Immature natural killer cell (primary cell): ENCODE results near the gene SAXO1. TPM values are rescaled to one million over a fixed set of nuclear protein-coding genes. Genes with fewer than 3 reads are reported as not detected.

Experiments
- DNase-seq, 3 donors: peaks; one replicate each; pipeline ENCODE4 v3.0.0; 2022; ENCODE audit warnings: mixed read lengths in 1 of 3
- H3K27ac Mint-ChIP-seq, 6 donors: one replicate each; pipeline ENCODE4 v1.8.0; 2020; ENCODE audit warnings: mixed read lengths in 6 of 6, mild to moderate bottlenecking in 5 of 6, inconsistent platforms in 4 of 6, moderate library complexity in 3 of 6
- H3K27me3 Mint-ChIP-seq, 3 donors: one replicate each; pipeline ENCODE4 v1.8.0; 2020 to 2021; ENCODE audit warnings: low read depth in 3 of 3, mild to moderate bottlenecking in 3 of 3, mixed read lengths in 3 of 3, moderate library complexity in 3 of 3, inconsistent platforms in 1 of 3
- H3K36me3 Mint-ChIP-seq, 3 donors: one replicate each; pipeline ENCODE4 v1.8.0; 2020; ENCODE audit warnings: mixed read lengths in 3 of 3, inconsistent platforms in 2 of 3, mild to moderate bottlenecking in 2 of 3
- H3K4me1 Mint-ChIP-seq, 2 donors: one replicate each; pipeline ENCODE4 v1.8.0; 2020; ENCODE audit warnings: inconsistent platforms in 2 of 2, mild to moderate bottlenecking in 2 of 2, mixed read lengths in 2 of 2, moderate library complexity in 1 of 2
- H3K4me3 Mint-ChIP-seq, 5 donors: one replicate each; pipeline ENCODE4 v1.8.0; 2020; ENCODE audit warnings: mild to moderate bottlenecking in 5 of 5, mixed read lengths in 5 of 5, inconsistent platforms in 3 of 5, moderate library complexity in 3 of 5
- H3K9me3 Mint-ChIP-seq, 6 donors: one replicate each; pipeline ENCODE4 v1.8.0; 2020; ENCODE audit warnings: mild to moderate bottlenecking in 6 of 6, mixed read lengths in 6 of 6, inconsistent platforms in 4 of 6, moderate library complexity in 3 of 6
- polyA plus RNA-seq, 3 donors: library from polyadenylated mRNA; unstranded; fragments of 300-500 nt; fragmentation: Illumina TruSeq; gene quantifications; one replicate each; pipeline ENCODE4 v1.2.3, GENCODE V29; 2021

The SAXO1 gene
- polyA plus RNA-seq, 3 donors from 2014 or later: not detected

DNA sequence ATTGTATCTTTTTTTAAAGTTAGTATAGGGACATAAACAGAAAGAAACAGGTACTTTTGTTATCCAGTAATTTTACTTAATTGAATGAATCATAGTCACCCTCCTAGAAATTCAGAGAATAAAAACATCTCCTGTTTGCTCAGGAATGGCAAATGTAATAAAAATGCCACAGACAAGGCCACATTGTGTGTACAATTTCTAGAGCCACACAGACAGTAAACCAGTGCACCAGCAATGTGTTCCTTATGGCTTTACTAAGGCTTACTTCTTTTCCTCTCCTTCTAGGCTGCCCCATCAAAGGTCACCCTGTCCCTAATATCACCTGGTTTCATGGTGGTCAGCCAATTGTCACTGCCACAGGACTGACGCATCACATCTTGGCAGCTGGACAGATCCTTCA, 145.5 kb downstream of the SAXO1 start:
- Mint-ChIP-seq H3K4me1 (no peaks in the 10 kb centered on the region), H3K4me3 (no peak overlapping the region), H3K36me3 (no peaks in the 10 kb centered on the region)

DNA sequence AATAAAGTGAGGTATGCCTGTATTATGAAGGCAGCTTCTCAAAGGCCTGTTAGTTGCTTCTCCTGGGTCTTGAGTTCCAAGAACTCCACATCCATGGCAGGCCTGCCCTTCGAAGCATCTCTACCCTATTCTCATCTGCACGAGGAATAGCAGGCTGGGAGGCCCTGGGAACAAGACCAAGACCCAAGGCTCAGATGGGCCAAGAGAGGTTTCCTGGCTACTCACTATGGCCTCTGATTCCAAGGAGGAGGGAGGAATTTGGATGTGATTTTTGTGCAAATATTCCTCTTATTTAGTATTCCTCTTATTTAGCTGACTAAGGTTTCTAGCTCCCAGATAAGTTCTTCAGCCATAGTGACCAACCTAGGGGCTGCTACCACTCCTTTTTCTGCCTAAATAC, 151.3 kb downstream of the SAXO1 start:
- Mint-ChIP-seq H3K4me1 (no peaks in the 10 kb centered on the region), H3K27ac (no peak overlapping the region), H3K9me3 (peaks cover 0 to 17% (median 0%) of the 10 kb centered on the region in 6 donors), H3K4me3 (no peak overlapping the region), H3K36me3 (no peaks in the 10 kb centered on the region), H3K27me3 (peaks cover 2 to 5% (median 3%) of the 10 kb centered on the region in 3 donors)
- DNase-seq: no peak

More for the DNA sequence above, 145.5 kb downstream of the SAXO1 start:
- peaks cover 0 to 13% (median 0%) of the 10 kb centered on the region in 6 donors for H3K9me3 Mint-ChIP-seq
- DNase-seq: no peak
- H3K27me3 Mint-ChIP-seq: peaks cover 0 to 11% (median 0%) of the 10 kb centered on the region in 3 donors
- H3K27ac Mint-ChIP-seq: no peak overlapping the region

GRCh38 chr9:18877984-18878383, 155.0 kb downstream of the SAXO1 start:
- no peak overlapping the region for H3K27ac Mint-ChIP-seq
- H3K4me1 Mint-ChIP-seq: no peaks in the 10 kb centered on the region
- H3K4me3 Mint-ChIP-seq: no peak overlapping the region
- H3K36me3 Mint-ChIP-seq: no peaks in the 10 kb centered on the region
- H3K27me3 Mint-ChIP-seq: peaks cover 2 to 16% (median 2%) of the 10 kb centered on the region in 3 donors
- peaks cover 0 to 8% (median 0%) of the 10 kb centered on the region in 6 donors for H3K9me3 Mint-ChIP-seq
- no peak for DNase-seq

Other genes starting within 250 kb of the SAXO1 start
- gene RRAGA, start 16.2 kb upstream of the SAXO1 start, polyA plus RNA-seq: 100 to 1,000 TPM in 1 of 3 donors, 10 to 100 TPM in 2; 73.2 to 103 (median 99.6) TPM
- gene HAUS6, start 69.7 kb upstream of the SAXO1 start, polyA plus RNA-seq: 1 to 10 TPM; 3.5 to 6.8 (median 6.4) TPM
- gene PLIN2, start 94.3 kb upstream of the SAXO1 start, polyA plus RNA-seq: 10 to 100 TPM; 40.0 to 79.1 (median 41.5) TPM
- gene DENND4C, start 197.5 kb upstream of the SAXO1 start, polyA plus RNA-seq: 10 to 100 TPM; 40.6 to 49.1 (median 44.5) TPM